Endothelial cell of umbilical vein (primary cell): Measurements from ENCODE around the gene DEGS2.

Source experiments
- CTCF ChIP-seq, 2 donors: IDR thresholded peaks; 1 replicate in 1 of 2; 2 replicates in 1 of 2; pipeline ENCODE4 v1.5.1; 2011; ENCODE audit warnings: low read length in 2 of 2, mild to moderate bottlenecking in 2 of 2, moderate library complexity in 2 of 2, control low read depth in 1 of 2, inconsistent platforms in 1 of 2, low read depth in 1 of 2; ENCODE audit not compliant: insufficient read depth in 1 of 2; ENCODE audit errors: extremely low read depth in 1 of 2
- EZH2 ChIP-seq: IDR thresholded peaks from 2 replicates; pipeline ENCODE4 v1.6.1; 2012; ENCODE audit warnings: borderline replicate concordance, low read depth, mild to moderate bottlenecking, moderate library complexity, low read length, inconsistent platforms; ENCODE audit not compliant: severe bottlenecking
- JUN ChIP-seq: IDR thresholded peaks from 2 replicates; pipeline ENCODE4 v1.6.1; 2011; ENCODE audit warnings: borderline replicate concordance, low read depth; ENCODE audit not compliant: insufficient read length, insufficient read depth
- MAX ChIP-seq: IDR thresholded peaks from 2 replicates; pipeline ENCODE4 v1.6.1; 2011; ENCODE audit not compliant: insufficient read depth, insufficient read length
- POLR2AphosphoS5 ChIP-seq: IDR thresholded peaks from 2 replicates; pipeline ENCODE4 v1.6.1; 2012; ENCODE audit warnings: low read depth, mild to moderate bottlenecking, control low read depth, low read length, moderate library complexity; ENCODE audit not compliant: insufficient read depth

- TF ChIP-seq CTCF (IDR thresholded peaks at IDR 0.05; ENCODE audit: extremely low read depth in 1 of 2, insufficient read depth in 1 of 2, low read depth in 1 of 2, low read length in 2 of 2), result no peak
- TF ChIP-seq EZH2, result no peak
- no peak for TF ChIP-seq POLR2AphosphoS5
- no peak for TF ChIP-seq JUN
- no peak for TF ChIP-seq MAX
Measured at GRCh38 chr14:100137173-100137572, 22.3 kb downstream of the DEGS2 start.
